HG03064 (cell line): ENCODE data around the gene FPGS.

Source experiments
- ATAC-seq: cut with Tn5 transposase; IDR thresholded peaks from one replicate; pipeline ENCODE4 v1.9.1; 2021; ENCODE audit warnings: low read depth; ENCODE audit not compliant: unreplicated experiment

Gene FPGS

GRCh38 chr9:127856094-127856728 is 53.5 kb downstream of the FPGS start:
- no peak for ATAC-seq

- no peak for ATAC-seq
Observed at GRCh38 chr9:127856729-127857116, 54.0 kb downstream of the FPGS start.

GRCh38 chr9:127857278-127857677 is 54.6 kb downstream of the FPGS start:
- ATAC-seq, result no peak

DNA sequence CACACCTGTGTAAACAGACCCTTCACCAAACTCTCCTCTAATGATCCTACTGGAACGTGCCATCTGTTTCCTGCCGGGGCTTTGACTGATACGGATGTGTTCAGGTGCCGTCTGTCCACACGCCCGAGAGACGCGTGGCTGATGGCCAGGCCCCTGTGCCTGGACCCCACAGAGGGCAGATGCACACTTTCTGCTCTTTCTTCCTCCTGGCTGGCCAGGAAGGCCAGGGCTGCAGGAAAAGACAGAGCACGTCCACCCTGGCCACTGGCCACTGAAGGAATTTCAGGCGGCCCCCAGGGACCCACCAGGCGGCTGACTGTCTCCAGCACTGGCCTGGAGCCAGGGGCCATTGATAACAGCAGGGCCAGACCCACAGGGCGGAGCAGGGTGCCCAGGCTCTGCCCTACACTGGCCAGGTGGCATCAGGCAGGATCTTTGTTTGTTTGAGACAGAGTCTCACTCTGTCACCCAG is 55.4 kb downstream of the FPGS start:
- no peak for ATAC-seq

- no peak for ATAC-seq
Observed at GRCh38 chr9:127860260-127860659, 57.6 kb downstream of the FPGS start.

DNA sequence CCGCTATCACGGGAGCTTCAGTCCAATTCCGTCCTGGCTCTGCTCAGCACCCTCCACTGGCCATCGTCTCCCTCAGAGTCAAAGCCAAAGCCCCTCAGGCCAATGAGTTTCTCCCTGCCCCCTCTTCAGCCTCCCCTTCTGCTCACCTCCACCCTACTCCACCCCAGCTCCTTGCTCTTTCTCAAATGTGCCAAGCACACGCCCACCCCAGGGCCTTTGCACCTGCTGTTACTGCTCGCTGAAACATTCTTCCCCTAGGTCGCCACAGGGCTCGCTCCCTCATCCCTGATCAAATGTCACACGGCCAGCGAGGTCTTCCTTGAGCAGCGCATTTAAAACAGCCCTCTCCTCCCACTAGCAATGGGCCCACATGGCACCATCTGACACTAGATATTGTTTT is 58.1 kb downstream of the FPGS start:
- ATAC-seq, result no peak

GRCh38 chr9:127862075-127863011 is 59.7 kb downstream of the FPGS start:
- no peak for ATAC-seq

- no peak for ATAC-seq
Observed at GRCh38 chr9:127863191-127863621, 60.5 kb downstream of the FPGS start.
